ENCODE results near the gene MGST3.
A peak's percentile ranks its signal among the peaks of the same experiment; 100 is the strongest.
"Not testable (repeated sequence)": the region's sequence is repeated elsewhere in the genome, so short reads cannot be mapped to it uniquely, and the experiment has no call there.

MGST3 gene

DNA sequence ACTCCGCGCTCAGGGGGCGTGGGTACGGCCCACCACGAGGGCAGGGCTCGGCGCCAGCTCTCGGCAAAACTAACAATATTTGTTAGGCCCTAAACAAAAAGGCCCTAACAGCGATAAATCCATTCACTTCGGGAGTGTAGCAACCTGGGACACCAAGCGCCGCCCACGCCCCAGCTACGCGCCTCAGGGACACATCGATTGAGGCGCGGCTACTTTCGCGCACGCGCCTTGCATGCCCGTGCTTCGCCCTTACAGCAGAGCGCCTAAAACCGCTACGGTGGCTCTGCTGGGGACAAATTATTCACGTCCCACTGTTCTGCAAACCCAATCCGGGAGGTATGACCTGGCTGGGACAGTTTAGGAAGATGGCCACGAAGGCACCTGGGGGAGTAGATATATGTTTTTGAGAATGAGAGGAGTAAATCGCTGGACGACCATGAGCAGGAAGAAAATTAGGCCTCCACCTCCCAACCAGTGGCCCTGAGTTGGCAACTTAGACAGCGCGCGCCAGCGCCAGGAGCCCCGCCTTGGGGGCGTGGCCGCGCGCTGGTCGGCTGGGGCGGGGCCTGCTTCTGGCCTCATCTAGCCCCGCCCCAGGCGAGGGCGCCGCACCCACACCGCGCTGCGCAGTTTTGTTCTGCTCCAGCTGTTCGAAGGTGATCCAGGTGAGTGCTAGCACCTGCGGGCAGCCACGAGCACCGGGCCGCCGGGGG, at the start of gene MGST3:
Gene MGST3 (plus strand): TSS at position 606 of the 713 bp plus-strand sequence. CDS start 18,614 bp downstream, outside the sequence.
- no peak for TF ChIP-seq Cebpa-rat (IDR thresholded peaks at IDR 0.05)

DNA sequence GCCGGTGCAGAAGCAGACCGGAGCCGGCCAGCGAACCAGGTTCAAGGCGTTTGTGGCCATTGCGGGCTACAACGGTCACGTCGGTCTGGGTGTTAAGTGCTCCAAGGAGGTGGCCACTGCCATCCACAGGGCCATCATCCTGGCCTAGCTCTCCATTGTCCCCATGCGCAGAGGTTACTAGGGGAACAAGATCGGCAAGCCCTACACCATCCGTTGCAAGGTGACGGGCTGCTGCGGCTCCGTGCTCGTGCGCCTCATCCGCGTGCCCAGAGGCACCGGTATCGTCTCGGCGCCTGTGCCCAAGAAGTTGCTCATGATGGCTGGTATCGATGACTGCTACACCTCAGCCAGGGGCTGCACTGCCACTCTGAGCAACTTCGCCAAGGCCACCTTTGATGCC, 49.1 kb upstream of the MGST3 start:
- Histone ChIP-seq H4K20me1 (no peaks in the 10 kb centered on the region), H3K9me3 (no peaks in the 10 kb centered on the region), H3K27ac (no peak overlapping the region), H3K4me3 (no peak overlapping the region), H3K9ac (no peak overlapping the region), H3K4me2 (no peak overlapping the region), H3K27me3 (no peaks in the 10 kb centered on the region), H3K36me3 (no peaks in the 10 kb centered on the region), H3K4me1 (no peaks in the 10 kb centered on the region)
- TF ChIP-seq Cebpa-rat (IDR thresholded peaks at IDR 0.05), result no peak

More for the DNA sequence above, at the start of gene MGST3:
- Histone ChIP-seq H3K36me3 (no peaks in the 10 kb centered on the region), H3K9me3 (no peaks in the 10 kb centered on the region), H3K4me3 (peak within 1 kb of the TSS; percentile 89), H3K4me2 (peak within 1 kb of the TSS; percentile 93), H3K27ac (peak within 1 kb of the TSS; percentile 83), H3K4me1 (peaks cover 27% of the 10 kb centered on the region), H4K20me1 (peaks cover 35% of the 10 kb centered on the region), H3K27me3 (no peaks in the 10 kb centered on the region), H3K9ac (peak within 1 kb of the TSS; percentile 85)

GRCh38 chr1:165586398-165586797, 44.6 kb upstream of the MGST3 start:
- H3K27ac ChIP-seq, result no peak overlapping the region
- peaks cover 14% of the 10 kb centered on the region; the same call in 1 of the 2 replicates for H3K27me3 ChIP-seq
- no peak overlapping the region for H3K9ac ChIP-seq
- TF ChIP-seq Cebpa-rat (IDR thresholded peaks at IDR 0.05), result no peak
- no peak overlapping the region for H3K4me2 ChIP-seq
- no peaks in the 10 kb centered on the region for H3K4me1 ChIP-seq
- no peaks in the 10 kb centered on the region for H3K36me3 ChIP-seq
- H4K20me1 ChIP-seq, result no peaks in the 10 kb centered on the region
- H3K9me3 ChIP-seq, result no peaks in the 10 kb centered on the region
- H3K4me3 ChIP-seq, result no peak overlapping the region

- not testable (repeated sequence) for H3K36me3 ChIP-seq, H3K27ac ChIP-seq, H4K20me1 ChIP-seq, H3K9ac ChIP-seq, H3K4me1 ChIP-seq, H3K9me3 ChIP-seq, H3K4me3 ChIP-seq, H3K4me2 ChIP-seq
- H3K27me3 ChIP-seq, result peaks cover 33% of the 10 kb centered on the region
Measured at GRCh38 chr1:165591391-165591790, 39.6 kb upstream of the MGST3 start.

DNA sequence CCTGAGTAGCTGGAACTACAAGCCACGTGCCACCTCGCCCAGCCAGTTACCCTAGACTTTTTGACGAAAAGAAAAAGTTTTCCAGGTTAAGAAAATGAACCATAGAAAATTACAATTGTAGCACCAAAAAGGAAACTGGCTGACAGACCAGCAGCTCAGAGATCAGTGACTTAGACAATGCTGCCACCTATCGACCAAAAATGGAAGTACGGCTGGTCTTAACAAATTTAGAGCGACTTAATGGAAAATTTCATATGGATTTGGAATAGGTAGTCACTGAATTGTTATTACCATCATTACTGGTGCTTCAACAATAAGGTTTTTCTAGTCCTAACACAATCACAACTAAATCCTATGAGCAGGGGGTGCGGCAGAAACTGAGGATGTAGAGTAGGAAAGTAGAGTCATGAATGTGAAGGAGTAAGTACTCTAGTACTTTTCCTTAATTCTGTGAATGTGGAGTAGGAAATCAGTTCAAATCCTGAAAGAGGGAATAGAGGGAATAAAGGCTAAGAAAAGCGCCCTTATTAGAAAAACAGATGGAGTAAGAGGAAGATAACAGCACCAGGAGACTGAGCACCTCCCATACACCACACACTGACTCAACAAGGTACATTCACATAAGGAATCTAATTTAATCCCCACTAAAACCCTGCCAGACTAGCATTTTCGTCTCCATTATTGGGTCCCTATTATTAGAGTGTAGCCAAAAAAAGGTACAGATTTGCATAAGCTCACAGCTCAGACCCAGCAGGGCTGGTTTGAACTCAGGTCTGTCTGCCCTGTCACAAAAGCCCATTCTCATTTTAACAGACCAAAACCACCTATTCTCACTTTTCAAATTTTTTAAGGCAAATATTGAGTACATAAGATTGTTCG, 37.9 kb upstream of the MGST3 start:
- Histone ChIP-seq H3K4me2 (no peak overlapping the region), H3K4me1 (peaks cover 7% of the 10 kb centered on the region), H3K9ac (no peak overlapping the region), H3K9me3 (no peaks in the 10 kb centered on the region), H3K27me3 (peaks cover 33% of the 10 kb centered on the region), H3K36me3 (no peaks in the 10 kb centered on the region), H3K4me3 (no peak overlapping the region), H4K20me1 (0 out of 2 replicates have a peak, but pooled peaks cover 6% of the 10 kb centered on the region), H3K27ac (no peak overlapping the region)
- TF ChIP-seq Cebpa-rat (IDR thresholded peaks at IDR 0.05), result no peak

DNA sequence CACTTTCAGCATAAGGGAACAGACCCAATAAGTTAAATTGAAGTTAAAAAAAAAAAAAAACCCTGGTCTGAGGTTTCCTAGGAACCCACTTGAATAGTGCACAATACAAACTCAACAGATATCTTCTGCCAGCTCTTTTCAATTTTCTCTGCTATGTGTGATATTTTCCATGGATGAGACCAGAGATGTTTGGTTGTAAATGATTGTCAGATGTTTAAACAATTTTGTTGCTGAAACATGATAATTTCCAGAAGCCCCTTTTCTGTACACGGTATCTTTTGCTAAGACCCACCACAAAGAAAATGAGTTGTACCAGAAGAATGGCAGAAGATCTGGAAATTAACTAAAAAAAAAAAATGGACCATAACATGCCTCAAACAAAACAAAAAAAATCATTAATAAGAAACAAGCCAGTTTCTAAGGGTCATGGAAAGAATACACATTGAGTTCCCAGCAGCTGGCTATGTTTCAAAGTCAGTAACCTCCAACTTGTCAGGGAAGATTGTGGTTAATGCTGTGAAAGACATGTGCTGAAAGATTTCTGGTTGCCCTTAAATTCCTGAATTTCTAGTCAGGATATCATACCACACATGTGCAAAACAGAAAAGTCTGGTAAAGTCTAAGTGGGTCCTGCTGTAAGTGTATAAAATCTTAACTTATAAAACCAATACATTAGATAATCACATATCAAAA, 35.6 kb upstream of the MGST3 start:
- Histone ChIP-seq H3K27me3 (peaks cover 19% of the 10 kb centered on the region), H3K9me3 (no peaks in the 10 kb centered on the region), H3K4me3 (no peak overlapping the region), H3K27ac (no peak overlapping the region), H3K4me1 (peaks cover 24% of the 10 kb centered on the region), H3K4me2 (no peak overlapping the region), H3K36me3 (no peaks in the 10 kb centered on the region), H3K9ac (no peak overlapping the region), H4K20me1 (0 out of 2 replicates have a peak, but pooled peaks cover 6% of the 10 kb centered on the region)
- TF ChIP-seq Cebpa-rat (IDR thresholded peaks at IDR 0.05), result no peak

DNA sequence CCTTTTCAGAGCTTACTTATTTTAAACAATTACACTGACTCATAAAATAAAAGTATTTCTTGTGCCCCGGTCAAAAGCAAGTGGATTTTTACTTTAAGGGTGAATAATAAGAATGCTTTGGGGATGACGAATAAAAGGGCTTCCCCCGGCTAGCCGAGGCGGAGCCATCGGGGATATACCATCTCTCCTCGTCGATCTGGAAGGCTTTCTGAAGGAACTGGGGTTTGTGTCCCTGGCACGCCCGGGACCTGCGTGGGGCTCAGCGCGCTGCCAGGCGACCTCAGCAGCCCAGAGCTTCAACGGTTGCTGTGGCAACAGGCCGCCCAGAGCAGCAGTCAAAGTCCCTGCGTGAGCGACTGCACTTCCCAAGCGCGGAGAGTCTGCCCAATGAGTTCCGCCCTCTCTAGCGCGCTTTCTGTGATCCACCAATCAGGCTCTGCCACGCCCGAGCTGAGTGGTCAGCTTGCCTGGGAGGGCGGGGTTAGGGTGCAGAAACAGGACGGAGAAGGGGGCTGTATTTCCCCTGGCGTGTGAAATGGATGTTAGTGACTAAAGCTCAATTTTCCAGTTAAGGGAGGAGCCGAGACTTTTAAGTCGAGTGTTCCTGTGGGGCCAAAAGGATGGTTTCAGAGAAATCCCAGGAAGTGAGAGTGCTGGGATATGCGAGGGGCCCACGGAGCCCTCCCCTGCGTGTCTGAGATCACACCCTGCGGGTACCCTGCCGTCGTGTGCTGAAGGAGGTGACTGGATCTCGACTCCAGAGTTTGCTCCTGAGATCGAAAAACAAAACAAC, 33.0 kb upstream of the MGST3 start:
- TF ChIP-seq Cebpa-rat (IDR thresholded peaks at IDR 0.05), result no peak
- Histone ChIP-seq H3K4me1 (peaks cover 29% of the 10 kb centered on the region), H3K9me3 (no peaks in the 10 kb centered on the region), H3K36me3 (no peaks in the 10 kb centered on the region), H3K27me3 (peaks cover 19% of the 10 kb centered on the region), H3K27ac (peak overlapping the region; percentile 47; the same call in 1 of the 2 replicates), H4K20me1 (no peaks in the 10 kb centered on the region), H3K9ac (peak overlapping the region; percentile 74; the same call in 1 of the 2 replicates), H3K4me3 (peak overlapping the region; percentile 67), H3K4me2 (peak overlapping the region; percentile 88)

DNA sequence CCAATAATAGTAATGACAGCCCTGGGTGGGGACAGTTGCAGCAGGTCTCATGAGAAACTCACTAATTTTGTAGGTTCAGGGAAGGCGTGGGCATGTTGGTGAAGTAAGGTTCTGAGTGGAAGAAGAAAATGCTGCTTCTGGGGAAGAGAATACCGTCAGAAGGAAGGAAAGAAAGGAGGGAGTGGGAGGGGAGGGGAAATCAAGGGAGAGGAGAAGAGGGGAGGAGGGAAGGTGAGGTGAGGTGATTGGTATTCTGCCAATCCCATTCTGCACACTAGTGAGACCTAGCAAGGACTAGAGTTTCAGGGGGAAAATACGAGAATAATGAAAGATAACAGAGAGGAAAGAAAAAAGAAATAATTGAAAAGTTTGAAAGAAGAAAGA, 32.4 kb upstream of the MGST3 start:
- Histone ChIP-seq H3K9ac (peak overlapping the region; percentile 74; the same call in 1 of the 2 replicates), H3K36me3 (no peaks in the 10 kb centered on the region), H4K20me1 (no peaks in the 10 kb centered on the region), H3K4me2 (peak overlapping the region; percentile 88), H3K9me3 (no peaks in the 10 kb centered on the region), H3K4me3 (peak overlapping the region; percentile 67), H3K27ac (peak overlapping the region; percentile 47; the same call in 1 of the 2 replicates), H3K4me1 (peaks cover 35% of the 10 kb centered on the region), H3K27me3 (peaks cover 16% of the 10 kb centered on the region)
- no peak for TF ChIP-seq Cebpa-rat (IDR thresholded peaks at IDR 0.05)

DNA sequence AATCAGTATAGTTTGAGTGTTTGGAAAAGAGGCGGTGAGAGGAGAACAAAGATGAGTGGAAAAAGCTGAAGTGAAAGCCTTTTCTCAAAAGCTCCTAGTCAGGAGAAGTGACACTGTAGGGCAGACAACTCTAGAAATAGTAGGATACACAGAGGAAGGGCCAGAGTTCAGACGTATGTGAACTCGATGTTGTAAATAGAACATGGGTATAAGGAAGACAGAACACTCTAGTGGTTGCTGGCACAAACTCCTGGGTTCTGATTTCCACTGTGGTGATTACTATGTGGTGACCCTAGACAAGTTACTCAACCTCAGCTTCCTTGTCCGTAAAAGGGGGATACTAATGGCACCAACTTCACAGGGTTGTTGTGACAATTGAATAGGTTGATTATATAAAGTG, 30.2 kb upstream of the MGST3 start:
- H3K9me3 ChIP-seq, result no peaks in the 10 kb centered on the region
- H3K4me3 ChIP-seq, result no peak overlapping the region
- no peak overlapping the region for H3K9ac ChIP-seq
- no peak for TF ChIP-seq Cebpa-rat (IDR thresholded peaks at IDR 0.05)
- H3K27me3 ChIP-seq, result no peaks in the 10 kb centered on the region
- H3K36me3 ChIP-seq, result no peaks in the 10 kb centered on the region
- peaks cover 35% of the 10 kb centered on the region for H3K4me1 ChIP-seq
- H3K4me2 ChIP-seq, result no peak overlapping the region
- no peak overlapping the region for H3K27ac ChIP-seq
- H4K20me1 ChIP-seq, result no peaks in the 10 kb centered on the region
